ENCODE results near the gene UNC45A. TPM values are rescaled to one million over a fixed set of nuclear protein-coding genes. Genes with fewer than 3 reads are reported as not detected.

UNC45A gene
- total RNA-seq, 6 experiments from 2014 or later = 13.3 to 33.0 (median 25.4) TPM

- ATAC-seq = no peak
- Histone ChIP-seq H3K9me3 (no peaks in the 10 kb centered on the region), H3K27me3 (no peaks in the 10 kb centered on the region), H3K4me1 (no peaks in the 10 kb centered on the region), H3K36me3 (peaks cover 0 to 2% (median 0%) of the 10 kb centered on the region in 4 donors), H3K27ac (no peak overlapping the region), H3K4me3 (no peak overlapping the region)
- intact Hi-C loops (cut with DNase I) = no loop called here
- DNase-seq = no peak
- WGBS (ENCODE audit: insufficient coverage, low coverage, low lambda C conversion rate, missing lambda C conversion rate) = 100% methylated on average over 1 of the region's 1 CpG
- TF ChIP-seq POLR2A (IDR thresholded peaks at IDR 0.05) = no peak
- no peak for TF ChIP-seq CTCF (IDR thresholded peaks at IDR 0.05)
These were observed 33.3 kb downstream of the UNC45A start for GRCh38 chr15:90968434-90968833.

- WGBS (ENCODE audit: insufficient coverage, low coverage, low lambda C conversion rate, missing lambda C conversion rate) = 98% methylated on average over 6 of the region's 7 CpGs
These were observed 35.2 kb downstream of the UNC45A start for GRCh38 chr15:90970274-90970673.

GRCh38 chr15:90972133-90972532 is 37.0 kb downstream of the UNC45A start:
- Histone ChIP-seq H3K9me3 (no peaks in the 10 kb centered on the region), H3K4me1 (no peaks in the 10 kb centered on the region), H3K27me3 (no peaks in the 10 kb centered on the region), H3K4me3 (no peak overlapping the region), H3K36me3 (no peaks in the 10 kb centered on the region), H3K27ac (no peak overlapping the region)
- intact Hi-C loops (cut with DNase I) = no loop called here
- WGBS (ENCODE audit: insufficient coverage, low coverage, low lambda C conversion rate, missing lambda C conversion rate) = 87% methylated on average over 5 of the region's 5 CpGs
- DNase-seq (no peak), ATAC-seq (no peak)
- TF ChIP-seq CTCF (IDR thresholded peaks at IDR 0.05) (no peak), POLR2A (IDR thresholded peaks at IDR 0.05) (no peak)

More at GRCh38 chr15:90970274-90970673, 35.2 kb downstream of the UNC45A start:
- ATAC-seq = no peak
- no peaks in the 10 kb centered on the region for H3K4me1 ChIP-seq
- DNase-seq = no peak
- intact Hi-C loops (cut with DNase I) = no loop called here
- H3K27ac ChIP-seq = no peak overlapping the region
- no peaks in the 10 kb centered on the region for H3K27me3 ChIP-seq
- no peaks in the 10 kb centered on the region for H3K9me3 ChIP-seq
- H3K4me3 ChIP-seq = no peak overlapping the region
- TF ChIP-seq POLR2A (IDR thresholded peaks at IDR 0.05) = no peak
- no peak for TF ChIP-seq CTCF (IDR thresholded peaks at IDR 0.05)
- H3K36me3 ChIP-seq = no peaks in the 10 kb centered on the region

- Histone ChIP-seq H3K27ac (no peak overlapping the region), H3K36me3 (no peaks in the 10 kb centered on the region), H3K9me3 (no peaks in the 10 kb centered on the region), H3K27me3 (no peaks in the 10 kb centered on the region), H3K4me3 (no peak overlapping the region), H3K4me1 (no peaks in the 10 kb centered on the region)
- TF ChIP-seq POLR2A (IDR thresholded peaks at IDR 0.05) (no peak), CTCF (IDR thresholded peaks at IDR 0.05) (no peak)
- intact Hi-C loops (cut with DNase I) = no loop called here
- ATAC-seq = no peak
- no peak for DNase-seq
- WGBS (ENCODE audit: insufficient coverage, low coverage, low lambda C conversion rate, missing lambda C conversion rate) = 97% methylated on average over 9 of the region's 21 CpGs
These were observed 39.1 kb downstream of the UNC45A start for GRCh38 chr15:90974216-90974615.

GRCh38 chr15:90979582-90979981 is 44.5 kb downstream of the UNC45A start:
- no peaks in the 10 kb centered on the region for H3K4me1 ChIP-seq
- H3K36me3 ChIP-seq = no peaks in the 10 kb centered on the region
- ATAC-seq (no peak), DNase-seq (no peak)
- no peak overlapping the region for H3K4me3 ChIP-seq
- no peak overlapping the region for H3K27ac ChIP-seq
- no peaks in the 10 kb centered on the region for H3K27me3 ChIP-seq
- WGBS (ENCODE audit: insufficient coverage, low coverage, low lambda C conversion rate, missing lambda C conversion rate) = 64% methylated on average over 1 of the region's 1 CpG
- no peaks in the 10 kb centered on the region for H3K9me3 ChIP-seq
- intact Hi-C loops (cut with DNase I) = no loop called here
- no peak for TF ChIP-seq CTCF (IDR thresholded peaks at IDR 0.05)
- no peak for TF ChIP-seq POLR2A (IDR thresholded peaks at IDR 0.05)

Data from right lobe of liver (tissue), 6 donors.